ENCODE data around the gene PIANP.
A peak's percentile ranks its signal among the peaks of the same experiment; 100 is the strongest.

PIANP gene

GRCh38 chr12:6666211-6666610, 34.4 kb downstream of the PIANP start:
- no peak for DNase-seq

- no peak for DNase-seq
These were observed 35.7 kb downstream of the PIANP start for GRCh38 chr12:6664902-6665301.

- DNase-seq, result peak; percentile 99
These were observed 37.5 kb downstream of the PIANP start, which contains the start of gene ING4 for GRCh38 chr12:6662906-6663742. Gene ING4, minus strand, starts transcription at chr12:6663119. Its CDS starts 18 bp downstream, at chr12:6663101.

- DNase-seq, result no peak
These were observed 38.1 kb downstream of the PIANP start for GRCh38 chr12:6662602-6662905.

- DNase-seq, result no peak
These were observed 46.6 kb downstream of the PIANP start for GRCh38 chr12:6653987-6654386.

- no peak for DNase-seq
These were observed 47.3 kb downstream of the PIANP start for GRCh38 chr12:6653342-6653741.

GRCh38 chr12:6652391-6652790, 48.2 kb downstream of the PIANP start:
- no peak for DNase-seq

GRCh38 chr12:6650832-6651231, 49.8 kb downstream of the PIANP start:
- DNase-seq, result no peak

GRCh38 chr12:6647083-6647604, 53.5 kb downstream of the PIANP start, which contains the start of gene ACRBP:
Gene ACRBP, minus strand, starts transcription at chr12:6647432. Its CDS starts 66 bp downstream, at chr12:6647366.
- peak; percentile 70 for DNase-seq

GRCh38 chr12:6646276-6647082, 54.1 kb downstream of the PIANP start:
- no peak for DNase-seq

GRCh38 chr12:6644903-6645302, 55.7 kb downstream of the PIANP start:
- peak; percentile 60 for DNase-seq

- no peak for DNase-seq
These were observed 56.4 kb downstream of the PIANP start for GRCh38 chr12:6644257-6644596.
